Pons (tissue), 1 donor: ENCODE data around the gene CFAP97.
"Not testable (repeated sequence)": the region's sequence is repeated elsewhere in the genome, so short reads cannot be mapped to it uniquely, and the experiment has no call there.

Source experiments
- DNase-seq: peaks from one replicate; pipeline ENCODE4 v3.0.0-alpha.2; 2016; ENCODE audit warnings: low spot score

CFAP97 gene

DNA sequence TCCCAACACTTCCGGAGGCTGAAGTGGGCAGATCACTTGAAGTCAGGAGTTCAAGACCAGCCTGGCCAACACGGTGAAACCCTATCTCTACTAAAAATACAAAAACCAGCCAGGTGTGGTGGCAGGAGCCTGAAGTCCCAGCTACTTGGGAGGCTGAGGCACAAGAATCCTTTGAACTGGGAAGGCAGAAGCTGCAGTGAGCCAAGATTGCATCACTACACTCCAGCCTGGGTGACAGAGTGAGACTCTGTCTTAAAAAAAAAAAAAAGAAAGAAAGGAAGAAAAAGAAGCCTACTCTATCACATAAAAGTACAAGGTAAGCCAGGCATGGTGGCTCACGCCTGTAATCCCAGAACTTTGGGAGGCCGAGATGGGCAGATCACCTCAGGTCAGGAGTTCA is 5.6 kb downstream of the CFAP97 start:
- DNase-seq, result not testable (repeated sequence)

GRCh38 chr4:185196437-185196836 is 7.4 kb downstream of the CFAP97 start:
- no peak for DNase-seq

DNA sequence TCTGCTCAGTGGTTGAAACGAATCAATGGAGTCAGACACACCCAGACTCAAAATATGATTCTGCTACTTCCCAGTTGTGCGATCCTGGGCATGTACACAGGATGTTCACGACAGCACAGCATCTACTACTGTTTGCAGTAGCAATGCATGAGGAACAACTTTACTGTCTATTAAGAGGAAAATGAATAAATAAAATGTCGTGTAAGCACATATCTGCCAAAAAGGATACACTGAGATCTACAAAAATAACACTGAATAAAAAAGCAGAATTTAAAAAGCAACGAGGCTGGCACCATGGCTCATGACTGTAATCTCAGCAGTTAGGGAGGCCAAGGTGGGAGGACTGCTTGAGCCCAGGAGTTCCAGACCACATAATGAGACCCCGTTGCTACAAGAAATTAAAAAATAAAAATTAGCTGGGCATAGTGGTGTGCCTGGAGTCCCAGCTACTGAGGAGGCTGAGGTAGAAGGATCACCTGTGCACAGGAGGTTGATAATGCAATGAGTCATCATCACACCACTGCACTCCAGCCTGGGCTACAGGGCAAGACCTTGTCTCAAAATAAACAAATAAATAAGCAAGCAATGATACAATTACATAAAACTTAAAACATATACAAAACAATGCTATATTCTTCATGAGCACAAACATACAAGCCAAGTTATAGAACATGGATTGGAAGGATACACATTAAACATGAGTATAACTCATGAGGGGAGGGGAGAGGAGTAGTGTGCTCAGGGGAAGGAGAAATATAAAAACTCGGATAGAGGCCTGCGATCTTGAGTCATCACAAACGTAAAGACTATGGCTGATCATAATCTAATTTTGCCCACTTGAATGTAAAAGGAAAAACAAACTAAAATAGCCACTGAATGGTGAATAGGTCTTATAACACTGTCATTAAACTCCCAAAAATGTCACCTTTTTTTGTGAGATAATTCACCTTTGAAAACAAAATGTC is 8.6 kb downstream of the CFAP97 start:
- no peak for DNase-seq

DNA sequence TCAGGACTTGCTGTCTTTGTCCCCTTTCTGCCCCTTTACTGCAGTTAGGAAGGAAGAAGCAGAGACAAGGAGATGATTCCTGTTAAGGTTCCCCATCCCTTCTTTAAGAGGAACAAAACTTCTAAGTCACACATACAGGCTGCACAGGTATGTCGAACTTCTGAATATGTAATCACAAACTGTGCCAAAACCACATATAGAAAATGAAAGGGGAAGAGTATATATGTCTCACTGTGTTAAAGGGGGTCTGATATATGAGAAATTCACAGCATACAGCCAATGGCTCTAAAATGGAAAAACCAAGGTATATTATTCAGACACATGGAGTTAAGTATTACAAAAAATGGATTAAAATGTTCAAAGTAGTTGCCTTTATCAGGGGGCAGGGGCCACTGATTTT is 11.7 kb downstream of the CFAP97 start:
- no peak for DNase-seq

GRCh38 chr4:185190306-185190856 is 13.4 kb downstream of the CFAP97 start:
- DNase-seq, result no peak

DNA sequence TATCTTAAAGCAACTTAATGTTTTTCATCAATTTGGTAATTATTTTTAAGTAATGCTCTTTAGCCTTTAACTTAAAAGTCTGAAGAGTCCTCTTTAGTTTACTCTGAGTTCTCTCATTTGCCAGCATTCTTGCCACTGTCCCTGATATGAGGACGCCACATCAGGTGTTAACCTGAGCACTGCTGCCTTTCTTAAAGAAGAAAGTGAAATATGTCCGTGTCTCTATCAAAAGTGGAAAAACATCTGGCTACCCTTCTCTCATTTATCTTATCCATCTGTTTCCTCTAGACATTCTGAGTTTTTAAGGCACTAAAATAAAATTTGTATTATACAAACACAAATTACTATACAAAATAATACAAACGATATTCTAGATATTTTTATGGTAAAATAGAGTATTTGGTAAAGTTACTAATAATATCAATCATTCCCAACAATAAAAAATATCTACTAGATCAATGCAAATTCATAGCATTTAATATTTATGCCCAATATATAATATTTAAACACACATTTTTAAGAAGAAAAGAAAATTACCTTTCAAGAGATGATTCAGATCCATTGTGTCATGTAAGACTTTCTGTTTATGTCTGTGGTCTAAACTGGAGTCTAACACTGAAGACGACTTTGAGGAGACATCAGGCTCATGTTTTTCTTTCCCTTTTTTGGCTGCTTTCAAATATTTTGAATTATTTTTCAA is 14.0 kb downstream of the CFAP97 start:
- no peak for DNase-seq

DNA sequence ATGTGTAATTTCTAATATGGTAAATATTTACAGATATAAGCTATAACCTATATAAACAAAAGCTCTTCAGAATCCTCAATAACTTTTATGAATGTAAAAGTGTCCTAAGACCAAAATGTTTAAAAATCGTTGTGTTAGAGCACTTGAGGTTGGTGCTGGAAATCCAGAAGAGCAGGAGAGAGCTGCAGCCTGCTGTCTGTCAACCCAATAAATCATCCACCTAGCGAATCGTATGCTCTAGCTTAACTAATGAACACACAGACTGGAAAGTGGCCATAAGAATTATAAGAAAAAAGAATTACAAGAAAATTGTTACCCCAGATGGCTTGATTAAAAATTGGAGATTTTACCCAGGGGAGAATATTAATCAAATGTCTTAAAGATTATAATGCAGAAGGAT is 17.0 kb downstream of the CFAP97 start:
- DNase-seq, result no peak

- peak; percentile 93 for DNase-seq
Measured at GRCh38 chr4:185183622-185184281, 20.0 kb downstream of the CFAP97 start.

- DNase-seq, result no peak
Measured at GRCh38 chr4:185182239-185182638, 21.6 kb downstream of the CFAP97 start.

DNA sequence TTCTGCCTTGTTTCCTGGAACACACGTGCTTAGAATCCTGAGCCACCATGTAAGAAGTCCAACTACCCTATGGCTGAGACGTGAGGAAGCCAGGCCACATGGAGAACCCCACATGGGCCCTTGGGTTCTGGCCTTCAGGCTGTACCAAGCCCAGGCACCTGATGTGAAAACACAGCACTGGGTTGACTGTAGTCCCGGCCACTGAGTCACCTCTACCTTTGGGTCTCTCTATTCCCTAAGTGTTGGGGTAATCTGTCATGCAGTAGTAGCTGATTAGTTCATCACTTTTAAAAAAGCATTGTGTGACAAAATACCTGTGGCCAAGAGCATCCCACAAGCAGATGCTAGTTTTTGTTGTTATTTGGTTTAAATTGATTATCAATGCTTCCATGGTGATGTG is 24.3 kb downstream of the CFAP97 start:
- DNase-seq, result no peak

GRCh38 chr4:185171373-185172071 is 32.3 kb downstream of the CFAP97 start:
- DNase-seq, result no peak

DNA sequence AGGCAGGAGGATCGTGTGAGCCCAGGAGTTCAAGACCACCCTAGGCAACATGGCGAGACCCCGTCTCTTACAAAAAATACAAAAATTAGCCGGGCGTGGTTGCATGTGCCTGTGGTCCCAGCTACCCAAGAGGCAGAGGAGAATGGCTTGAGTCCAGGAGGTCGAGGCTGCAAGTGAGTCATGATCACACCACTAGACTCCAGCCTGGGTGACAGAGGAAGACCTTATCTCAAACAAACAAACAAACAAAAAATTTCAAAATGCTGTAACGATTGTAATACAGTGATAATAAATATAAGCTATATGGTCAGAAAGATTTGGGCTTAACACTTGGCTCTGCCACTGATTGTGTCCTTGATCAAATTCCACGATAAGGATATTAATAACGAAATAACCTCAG is 36.6 kb downstream of the CFAP97 start:
- DNase-seq, result no peak

- no peak for DNase-seq
Measured at GRCh38 chr4:185165605-185166063, 38.2 kb downstream of the CFAP97 start.

DNA sequence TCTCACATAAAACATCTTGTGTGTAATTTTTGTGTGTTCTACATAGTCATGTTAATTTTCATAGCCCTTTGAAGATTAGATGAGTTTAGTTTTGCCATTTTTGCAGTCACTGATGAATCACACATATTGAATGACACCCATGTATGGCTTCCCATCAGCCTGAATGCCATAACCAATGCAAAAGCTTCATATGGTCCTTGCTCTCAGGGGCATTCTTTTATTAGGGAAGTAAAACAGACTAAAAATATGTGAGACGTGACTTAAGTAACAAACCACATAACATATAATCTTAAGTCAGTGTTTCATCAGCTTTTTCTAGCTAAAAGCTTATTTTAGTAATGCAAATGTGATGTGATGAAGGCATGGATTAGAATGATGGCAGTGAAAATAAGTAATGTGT is 52.5 kb downstream of the CFAP97 start:
- no peak for DNase-seq

DNA sequence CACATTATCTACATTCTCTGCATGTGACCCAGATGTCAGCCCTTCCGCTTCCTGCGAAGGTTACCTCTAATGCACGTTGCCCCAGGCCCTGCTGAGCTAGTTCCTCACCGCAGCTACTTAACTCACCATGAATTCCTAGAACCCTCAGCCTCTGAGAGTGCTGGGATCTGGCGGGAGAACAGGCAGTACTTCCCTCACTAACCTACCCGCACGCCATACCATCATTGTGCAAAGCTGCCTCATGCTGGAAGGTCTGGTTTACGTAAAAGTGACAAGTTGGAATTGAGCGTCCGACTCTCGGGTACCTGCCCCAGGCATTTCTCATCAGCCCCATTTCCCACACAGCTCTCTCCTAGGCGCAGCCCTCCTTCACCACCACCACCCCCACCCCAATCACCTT is 54.4 kb downstream of the CFAP97 start:
- DNase-seq, result no peak

- DNase-seq, result no peak
Measured at GRCh38 chr4:185145572-185145971, 58.2 kb downstream of the CFAP97 start.

- peak; percentile 52 for DNase-seq
Measured at GRCh38 chr4:185144601-185145240, 59.1 kb downstream of the CFAP97 start.

GRCh38 chr4:185143601-185143969 is 60.2 kb downstream of the CFAP97 start:
- peak; percentile 25 for DNase-seq

GRCh38 chr4:185142912-185143600 is 60.7 kb downstream of the CFAP97 start, which contains the start of gene SLC25A4:
Gene SLC25A4 (plus strand): TSS chr4:185143266. CDS start chr4:185143373, 107 bp downstream.
- DNase-seq, result peak; percentile 85

DNA sequence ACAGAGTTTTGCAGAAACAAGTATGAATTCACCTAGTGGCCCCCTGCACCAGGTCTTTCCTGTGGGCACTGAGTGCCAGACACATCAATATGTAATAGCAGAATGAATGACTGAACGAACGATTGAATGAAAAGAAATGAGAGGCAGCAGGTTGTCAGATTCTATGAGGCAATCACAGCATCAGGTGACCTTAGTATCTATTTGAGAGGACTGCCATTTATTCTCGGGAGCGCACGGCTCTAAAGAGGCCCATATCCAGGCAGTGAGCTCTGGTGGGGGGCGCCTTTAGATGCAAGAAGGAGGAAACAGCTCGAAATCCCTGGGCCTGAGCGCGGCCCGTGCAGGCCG is 61.3 kb downstream of the CFAP97 start:
- DNase-seq, result peak; percentile 54

DNA sequence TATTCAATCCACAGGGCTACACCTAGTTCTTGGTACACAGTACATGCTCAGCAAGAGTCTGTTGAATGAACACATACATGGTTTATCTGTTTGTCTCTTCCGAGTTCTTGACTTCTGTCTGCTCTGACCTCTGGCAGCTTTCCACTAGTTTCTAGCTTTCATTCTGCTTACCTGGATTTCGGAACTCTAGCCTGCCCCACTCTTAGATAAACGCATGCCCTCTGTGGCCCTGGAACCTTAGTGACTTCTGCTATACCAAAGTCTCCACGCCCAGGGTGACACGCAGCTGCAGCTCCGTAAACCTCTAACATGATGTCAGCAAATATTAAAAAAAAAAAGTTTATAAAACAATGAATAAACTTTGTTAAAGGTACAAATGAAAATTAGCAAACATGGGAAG is 62.0 kb downstream of the CFAP97 start:
- DNase-seq, result no peak
